Heart left ventricle (tissue), 16 donors: ENCODE data around the gene GET4. TPM values are rescaled to one million over a fixed set of nuclear protein-coding genes. Genes with fewer than 3 reads are reported as not detected.

Experiments
- ATAC-seq, 4 donors: fragments of 200-7000 bp; cut with Tn5 transposase; one replicate each; pipeline ENCODE4 v1.9.1; 2020 to 2022; ENCODE audit warnings: moderate library complexity in 4 of 4, mild to moderate bottlenecking in 3 of 4, moderate number of reproducible peaks in 1 of 4
- DNase-seq, 5 donors: peaks; one replicate each; pipeline ENCODE4 v3.0.0-alpha.2; 2020
- H3K27ac ChIP-seq, 12 donors: fragments of 200-600 bp; sonication (generic) in 4 of 12; one replicate each; pipeline versions ENCODE4 v1.5.0 to v1.8.0; 2016 to 2022; ENCODE audit warnings: mild to moderate bottlenecking in 2 of 12
- H3K27me3 ChIP-seq, 9 donors: fragments of 200-600 bp; sonication (generic) in 2 of 9; one replicate each; pipeline versions ENCODE4 v1.5.1 to v1.8.0; 2016 to 2022; ENCODE audit warnings: mild to moderate bottlenecking in 3 of 9
- H3K36me3 ChIP-seq, 9 donors: fragments of 200-600 bp; sonication (generic) in 2 of 9; one replicate each; pipeline versions ENCODE4 v1.5.0 to v1.8.0; 2018 to 2022; ENCODE audit warnings: mild to moderate bottlenecking in 2 of 9
- H3K4me1 ChIP-seq, 12 donors: fragments of 200-600 bp; sonication (generic) in 4 of 12; one replicate each; pipeline versions ENCODE4 v1.5.0 to v1.8.0; 2016 to 2022; ENCODE audit warnings: mild to moderate bottlenecking in 3 of 12
- H3K4me3 ChIP-seq, 12 donors: fragments of 200-600 bp; sonication (generic) in 4 of 12; one replicate each; pipeline versions ENCODE4 v1.5.0 to v1.8.0; 2017 to 2022; ENCODE audit warnings: mild to moderate bottlenecking in 9 of 12, moderate library complexity in 4 of 12
- H3K9me3 ChIP-seq, 12 donors: fragments of 200-600 bp; sonication (generic) in 4 of 12; one replicate each; pipeline versions ENCODE4 v1.5.0 to v1.8.0; 2016 to 2022; ENCODE audit warnings: mild to moderate bottlenecking in 1 of 12
- CTCF ChIP-seq, 12 donors: fragments of 200-600 bp; sonication (generic) in 4 of 12; IDR thresholded peaks; one replicate each; pipeline versions ENCODE4 v1.5.0 to v1.8.0; 2018 to 2022; ENCODE audit warnings: antibody characterized with exemption in 12 of 12, mild to moderate bottlenecking in 5 of 12
- POLR2A ChIP-seq, 2 donors: fragments of 450-650 bp; IDR thresholded peaks; one replicate each; pipeline ENCODE4 v1.6.1; 2017; ENCODE audit warnings: antibody characterized with exemption in 2 of 2, mild to moderate bottlenecking in 2 of 2, moderate library complexity in 2 of 2
- WGBS, 4 donors: extraction: QIAGEN DNeasy Blood & Tissue Kit in 2 of 4; methylation state at CpG; one replicate each; pipeline versions ENCODE4 v1.1.5 to v1.1.7; 2013 to 2018; 5-methylcytosine and 5-hydroxymethylcytosine counted together
- intact Hi-C, 10 donors: fragments of 100-400 bp; cut with DNase I; formaldehyde crosslinking; loops; one replicate each; pipeline versions ENCODE4 v1.11.1 to v1.14.2; 2022
- polyA plus RNA-seq, 2 donors: library from polyadenylated mRNA; stranded (reverse); fragments of 200-250 nt; gene quantifications; one replicate each; pipeline ENCODE4 v1.2.3, GENCODE V29; 2013
- total RNA-seq, 9 donors: library from RNA; depleted of rRNA in 2 of 9; stranded (reverse); fragments of >200 nt in 2 of 9; fragmentation: NEBNext Ultra II Directional in 3 of 9; extraction: Animal tissue kit (Norgen Biotek cat#: 25700) in 3 of 9; gene quantifications; one replicate each; pipeline versions ENCODE4 v1.1.0 to v1.2.4, GENCODE V29; 2016 to 2023
- donor health status: ischemic (EF 13 %, LVEDD 7.1; RV severe dilation, severe dysfunction).
- donor health status: healthy with polysubstance abuse.
- donor health status: DM: no; HTN: yes; CAD: no.
- donor health status: DM: no; HTN: no; CAD: no.
- donor health status: ischemic (EF 25% LVEDD 6.9; RV normal size, moderate dysfunction).
- donor health status: ischemic (EF 25% LVEDD 5.7; RV mildly dilated, moderate dysfunction).
- donor health status: healthy.
- donor health status: DM: yes; HTN: yes; CAD: no.
- donor health status: ischemic (EF 35%, LVEDD 5.7; RV mildly dilated, moderate dysfunction).
- donor health status: nonischemic (EF 11% LVEDD 7.7; RV severe dilation, severe dysfunction).
- donor health status: DM: yes; HTN: yes; CAD: no.
- donor health status: PGD.
- donor health status: ischemic (EF 29% LVEDD 5.4; RV normal size, mild dysfunction).
- donor health status: nonischemic (EF 23%, LVEDD 6.1; RV moderate dilation, normal function).

The GET4 gene
- total and polyA plus RNA-seq, 11 donors: 14.6 to 34.1 (median 19.7) TPM

GRCh38 chr7:854118-854775, 22.1 kb upstream of the GET4 start:
- no peaks in the 10 kb centered on the region for H3K27me3 ChIP-seq
- ATAC-seq: no peak
- TF ChIP-seq CTCF (IDR thresholded peaks at IDR 0.05): no peak
- TF ChIP-seq POLR2A (IDR thresholded peaks at IDR 0.05): no peak
- H3K9me3 ChIP-seq: no peaks in the 10 kb centered on the region
- peaks cover 0 to 100% (median 97%) of the 10 kb centered on the region in 9 donors for H3K36me3 ChIP-seq
- H3K27ac ChIP-seq: no peak overlapping the region
- peaks cover 0 to 11% (median 0%) of the 10 kb centered on the region in 12 donors for H3K4me1 ChIP-seq
- intact Hi-C loops: no loop called here
- 90 to 95% (median 93%) methylated on average over 32 of the region's 32 CpGs for WGBS, 4 donors
- peak in 1 of 5 donors; percentile 61 for DNase-seq
- no peak overlapping the region for H3K4me3 ChIP-seq

GRCh38 chr7:855686-856369, 20.5 kb upstream of the GET4 start:
- 91 to 95% (median 94%) methylated on average over 14 to 29 of the region's 29 CpGs for WGBS, 4 donors
- Histone ChIP-seq H3K36me3 (peaks cover 4 to 100% (median 99%) of the 10 kb centered on the region in 9 donors), H3K27ac (no peak overlapping the region), H3K4me3 (no peak overlapping the region), H3K9me3 (no peaks in the 10 kb centered on the region), H3K27me3 (no peaks in the 10 kb centered on the region), H3K4me1 (peaks cover 0 to 10% (median 0%) of the 10 kb centered on the region in 12 donors)
- TF ChIP-seq POLR2A (IDR thresholded peaks at IDR 0.05): no peak
- TF ChIP-seq CTCF (IDR thresholded peaks at IDR 0.05): no peak
- peak in 1 of 4 donors; percentile 6 for ATAC-seq
- intact Hi-C loops: no loop called here
- DNase-seq: no peak

GRCh38 chr7:856444-857095, 19.8 kb upstream of the GET4 start:
- DNase-seq: peak in 1 of 5 donors; percentile 57
- Histone ChIP-seq H3K4me1 (peaks cover 0 to 3% (median 0%) of the 10 kb centered on the region in 12 donors), H3K27me3 (no peaks in the 10 kb centered on the region), H3K9me3 (no peaks in the 10 kb centered on the region), H3K4me3 (no peak overlapping the region), H3K27ac (no peak overlapping the region), H3K36me3 (peaks cover 6 to 100% (median 99%) of the 10 kb centered on the region in 9 donors)
- TF ChIP-seq POLR2A (IDR thresholded peaks at IDR 0.05) (no peak), CTCF (IDR thresholded peaks at IDR 0.05) (no peak)
- intact Hi-C loops: no loop called here
- ATAC-seq: no peak
- 89 to 92% (median 91%) methylated on average over 14 to 30 of the region's 30 CpGs for WGBS, 4 donors

GRCh38 chr7:857661-858060, 18.7 kb upstream of the GET4 start:
- intact Hi-C loops: no loop called here
- Histone ChIP-seq H3K27me3 (no peaks in the 10 kb centered on the region), H3K27ac (no peak overlapping the region), H3K4me3 (no peak overlapping the region), H3K4me1 (no peaks in the 10 kb centered on the region), H3K9me3 (no peaks in the 10 kb centered on the region), H3K36me3 (peaks cover 8 to 100% (median 99%) of the 10 kb centered on the region in 9 donors)
- no peak for TF ChIP-seq POLR2A (IDR thresholded peaks at IDR 0.05)
- TF ChIP-seq CTCF (IDR thresholded peaks at IDR 0.05): no peak
- DNase-seq (no peak), ATAC-seq (no peak)
- WGBS, 4 donors: 83 to 88% (median 85%) methylated on average over 9 of the region's 9 CpGs
